ENCODE measurements around the gene ATAT1. TPM values are rescaled to one million over a fixed set of nuclear protein-coding genes. Genes with fewer than 3 reads are reported as not detected.
A peak's percentile ranks its signal among the peaks of the same experiment; 100 is the strongest.

Gene ATAT1
- total and polyA plus RNA-seq, 10 of the 15 experiments (the other 5 are each of a cell fraction or from before 2014, with no cell fraction given) = 1.1 to 14.2 (median 6.9) TPM

GRCh38 chr6:30614044-30614842, 12.4 kb upstream of the ATAT1 start:
- Histone ChIP-seq H3K36me3 (ENCODE audit: control insufficient read depth in 2 of 2, insufficient read depth in 2 of 2, low read length in 1 of 2) (peaks cover 1 to 38% of the 10 kb centered on the region in 2 experiments), H3K27me3 (replicated peaks in 1 of 2; ENCODE audit: control insufficient read depth in 2 of 2, insufficient read depth in 2 of 2, low read length in 1 of 2) (no peaks in the 10 kb centered on the region), H3K4me1 (ENCODE audit: control insufficient read depth, insufficient read depth, low read length) (peaks cover 3% of the 10 kb centered on the region), H2AFZ (ENCODE audit: control insufficient read depth, low read depth, low read length) (no peak overlapping the region), H3K4me3 (peak overlapping the region; percentile 58), H4K20me1 (ENCODE audit: control insufficient read depth, insufficient read depth) (0 out of 2 replicates have a peak, but pooled peaks cover 6% of the 10 kb centered on the region), H3K79me2 (ENCODE audit: control insufficient read depth, insufficient read depth, low read length) (peaks cover 56% of the 10 kb centered on the region), H3K9me3 (replicated peaks; ENCODE audit: control insufficient read depth, insufficient read depth, low read length) (no peaks in the 10 kb centered on the region; the same call in 2 of the 3 replicates), H3K27ac (ENCODE audit: control insufficient read depth, insufficient read depth) (peak overlapping the region; percentile 45), H3K9ac (ENCODE audit: control insufficient read depth, insufficient read depth, low read length) (peak overlapping the region; percentile 100), H3K4me2 (ENCODE audit: control insufficient read depth, insufficient read depth) (peak overlapping the region; percentile 87)
- POLR2A ChIA-PET = interaction anchor here (0.5 to 3.1 kb wide), 40 partner anchors 7 to 1989 kb away, joined by 3 to 16 read pairs (median 5); partner anchors contain the start of genes ABCF1, GNL1, MDC1 and MUC21
- intact Hi-C loops (cut with micrococcal nuclease; ENCODE audit: unreplicated experiment) (no loop called here), in situ Hi-C loops (cut with MboI) (no loop called here)
- CTCF ChIA-PET = interaction anchor here (0.7 to 4.2 kb wide), 21 partner anchors 14 to 881 kb away, joined by 3 to 41 read pairs (median 6); partner anchors contain the start of genes ABCF1 and DHX16
- SMC1A ChIA-PET (ENCODE audit: uncharacterized antibody, unreplicated experiment) = interaction anchor here (0.7 to 3.5 kb wide), 23 partner anchors 14 to 299 kb away, joined by 3 to 19 read pairs (median 4); partner anchors contain the start of genes PRR3 and VARS2
- 41% methylated on average over 8 of the region's 8 CpGs for WGBS (ENCODE audit: insufficient coverage, insufficient replicate concordance, low lambda C conversion rate, missing lambda C conversion rate)
- BruUV-seq (replicated peaks) = no TSS peak
- no peak for FAIRE-seq
- RAD21 ChIA-PET (ENCODE audit: unreplicated experiment) = interaction anchor here (0.7 to 2.4 kb wide), 14 partner anchors 16 to 299 kb away, joined by 3 to 8 read pairs (median 4); partner anchors contain the start of genes ABCF1, DDR1 and VARS2
- no peak for DNase-seq (ENCODE audit: low read depth, low spot score)
- ATAC-seq = no peak
- TF ChIP-seq MXI1 (IDR thresholded peaks at IDR 0.05; ENCODE audit: low read depth, low read length) (no peak), NFYA (IDR thresholded peaks at IDR 0.05; ENCODE audit: borderline replicate concordance, low read depth, low read length) (no peak), SREBF1 (IDR thresholded peaks at IDR 0.05; ENCODE audit: low read length) (no peak), BCLAF1 (IDR thresholded peaks at IDR 0.05) (no peak), POU2F2 (IDR thresholded peaks at IDR 0.05; ENCODE audit: borderline replicate concordance, low read depth, low read length) (peak; percentile 63; the same call in 2 of the 3 replicates), LARP7 (IDR thresholded peaks at IDR 0.05) (no peak), FOS (IDR thresholded peaks at IDR 0.05; ENCODE audit: borderline replicate concordance, extremely low read depth, insufficient read length) (no peak), BACH1 (IDR thresholded peaks at IDR 0.05; ENCODE audit: borderline replicate concordance) (peak; percentile 75), TCF3 (IDR thresholded peaks at IDR 0.05; ENCODE audit: borderline replicate concordance, insufficient read depth, low read depth, low read length) (no peak), HDGF (IDR thresholded peaks at IDR 0.05) (0 out of 2 replicates have a peak, but pooled peaks have one; percentile 12), POLR2AphosphoS2 (IDR thresholded peaks at IDR 0.05; ENCODE audit: low read depth, low read length) (peak; percentile 21; the same call in 1 of the 2 replicates), EP300 (IDR thresholded peaks at IDR 0.05; ENCODE audit: borderline replicate concordance in 1 of 2, control insufficient read depth in 1 of 2, low read depth in 2 of 2, low read length in 2 of 2) (no peak), NFIC (IDR thresholded peaks at IDR 0.05; ENCODE audit: low read depth, low read length) (no peak), HDAC6 (IDR thresholded peaks at IDR 0.05; ENCODE audit: unreplicated experiment) (no peak), MTA3 (IDR thresholded peaks at IDR 0.05; ENCODE audit: borderline replicate concordance, low read length) (peak; percentile 41), ASH2L (IDR thresholded peaks at IDR 0.05; ENCODE audit: borderline replicate concordance, low read depth) (no peak), BHLHE40 (IDR thresholded peaks at IDR 0.05; ENCODE audit: borderline replicate concordance in 1 of 2, low read depth in 2 of 2, low read length in 1 of 2) (no peak), KAT2A (conservative IDR thresholded peaks at IDR 0.05; ENCODE audit: control insufficient read depth, low read depth, low read length) (no peak), CEBPB (IDR thresholded peaks at IDR 0.05; ENCODE audit: borderline replicate concordance in 1 of 2, low read depth in 2 of 2, low read length in 2 of 2) (no peak), ZNF207 (IDR thresholded peaks at IDR 0.05; ENCODE audit: borderline replicate concordance) (no peak), BMI1 (IDR thresholded peaks at IDR 0.05; ENCODE audit: borderline replicate concordance) (peak; percentile 49; the same call in 1 of the 2 replicates)

Measured in GM12878 (cell line).